NCI-H460 (cell line): ENCODE results near the gene CCDC59. TPM values are rescaled to one million over a fixed set of nuclear protein-coding genes. Genes with fewer than 3 reads are reported as not detected.
"Not testable (repeated sequence)": the region's sequence is repeated elsewhere in the genome, so short reads cannot be mapped to it uniquely, and the experiment has no call there.

ENCODE experiments used
- DNase-seq: peaks from one replicate; pipeline ENCODE4 v3.0.0-alpha.2; 2016; ENCODE audit warnings: low read depth; ENCODE audit errors: extremely low read depth
- polyA plus RNA-seq: library from polyadenylated mRNA; depleted of rRNA; stranded (reverse); fragments of >200 nt; gene quantifications from 2 replicates; pipeline ENCODE4 v1.2.3, GENCODE V29; 2014; cell fraction: nucleus; rRNA removed
- total RNA-seq: library from RNA; depleted of rRNA; stranded (reverse); fragments of >200 nt; shearing (Covaris generic); gene quantifications from 2 replicates; pipeline ENCODE4 v1.2.3, GENCODE V29; 2014; rRNA removed

The CCDC59 gene
- 135 and 141 TPM in 2 replicates for total RNA-seq
- 110 and 125 TPM in 2 replicates for polyA plus RNA-seq

- peak; percentile 98 for DNase-seq
Observed at GRCh38 chr12:82358200-82359114, at the start of gene CCDC59, which contains the start of gene METTL25. Gene CCDC59, minus strand, starts transcription at chr12:82358387. Its CDS starts 11 bp downstream, at chr12:82358376. Gene METTL25, plus strand, starts transcription at chr12:82358529. Its CDS starts 37 bp downstream, at chr12:82358566.

GRCh38 chr12:82407481-82407880, 49.3 kb upstream of the CCDC59 start:
- DNase-seq: no peak

- no peak for DNase-seq
Observed at GRCh38 chr12:82406651-82407050, 48.5 kb upstream of the CCDC59 start.

GRCh38 chr12:82400819-82401218, 42.6 kb upstream of the CCDC59 start:
- DNase-seq: no peak

GRCh38 chr12:82398879-82399278, 40.7 kb upstream of the CCDC59 start:
- no peak for DNase-seq

GRCh38 chr12:82383930-82384552, 25.9 kb upstream of the CCDC59 start:
- DNase-seq: peak; percentile 12

- no peak for DNase-seq
Observed at GRCh38 chr12:82378997-82379396, 20.8 kb upstream of the CCDC59 start.

GRCh38 chr12:82375201-82375600, 17.0 kb upstream of the CCDC59 start:
- no peak for DNase-seq

GRCh38 chr12:82366197-82366596, 8.0 kb upstream of the CCDC59 start:
- DNase-seq: no peak

- DNase-seq: no peak
Observed at GRCh38 chr12:82363990-82364389, 5.8 kb upstream of the CCDC59 start.

- no peak for DNase-seq
Observed at GRCh38 chr12:82361461-82361915, 3.3 kb upstream of the CCDC59 start.

- DNase-seq: not testable (repeated sequence)
Observed at GRCh38 chr12:82360834-82361233, 2.6 kb upstream of the CCDC59 start.

GRCh38 chr12:82359115-82359478, 910 bp upstream of the CCDC59 start:
- no peak for DNase-seq

GRCh38 chr12:82357845-82358199, 365 bp downstream of the CCDC59 start:
- DNase-seq: no peak

GRCh38 chr12:82357340-82357739, 847 bp downstream of the CCDC59 start:
- no peak for DNase-seq

- DNase-seq: no peak
Observed at GRCh38 chr12:82351390-82351789, 6.8 kb downstream of the CCDC59 start.

GRCh38 chr12:82350161-82350560, 8.0 kb downstream of the CCDC59 start:
- no peak for DNase-seq

GRCh38 chr12:82329508-82329907, 28.7 kb downstream of the CCDC59 start:
- no peak for DNase-seq

- no peak for DNase-seq
Observed at GRCh38 chr12:82327861-82328260, 30.3 kb downstream of the CCDC59 start.

GRCh38 chr12:82326905-82327503, 31.2 kb downstream of the CCDC59 start:
- peak; percentile 27 for DNase-seq
